ENCODE results near the gene COL9A3.
A peak's percentile ranks its signal among the peaks of the same experiment; 100 is the strongest.

COL9A3 gene

DNA sequence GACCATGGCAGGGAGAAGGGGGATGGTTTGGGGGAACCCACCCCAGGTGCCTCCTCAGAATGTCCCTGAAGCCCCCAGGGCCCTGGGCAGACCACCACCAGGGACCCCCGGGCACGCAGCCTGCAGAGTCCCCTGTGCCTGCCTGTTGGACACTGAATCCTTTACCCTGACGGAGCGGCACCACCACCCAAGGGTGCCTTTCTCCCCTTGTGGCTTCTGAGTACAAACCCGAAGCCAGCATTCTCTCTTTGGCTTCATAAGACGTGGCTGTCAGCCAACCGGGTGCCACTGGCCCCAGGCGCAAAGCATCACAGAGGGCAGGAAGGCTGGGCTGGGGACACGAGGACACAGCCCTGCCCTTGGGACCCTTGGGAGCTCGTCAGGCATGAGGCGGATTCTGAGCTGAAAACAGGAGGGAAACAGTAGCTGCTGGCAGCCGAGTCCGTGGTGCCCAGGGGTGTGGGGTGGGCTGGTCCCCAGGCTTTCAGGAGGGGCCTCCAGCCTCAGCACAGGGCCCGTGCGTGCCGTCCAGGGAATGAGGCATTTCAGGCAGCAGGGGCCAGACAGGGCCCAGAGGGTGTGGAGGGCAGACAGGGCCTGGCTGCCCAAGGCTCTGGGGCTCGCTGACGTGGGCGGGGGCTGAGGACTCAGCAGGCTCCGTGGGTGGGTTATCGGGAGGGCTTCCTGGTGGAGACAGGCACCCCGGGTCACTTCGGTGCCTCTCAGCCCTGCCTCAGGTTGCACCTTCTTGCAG is 3.5 kb downstream of the COL9A3 start:
- DNase-seq (ENCODE audit: low read depth) = no peak
- no peak overlapping the region for H3K4me3 ChIP-seq (ENCODE audit: low read depth, low read length)

DNA sequence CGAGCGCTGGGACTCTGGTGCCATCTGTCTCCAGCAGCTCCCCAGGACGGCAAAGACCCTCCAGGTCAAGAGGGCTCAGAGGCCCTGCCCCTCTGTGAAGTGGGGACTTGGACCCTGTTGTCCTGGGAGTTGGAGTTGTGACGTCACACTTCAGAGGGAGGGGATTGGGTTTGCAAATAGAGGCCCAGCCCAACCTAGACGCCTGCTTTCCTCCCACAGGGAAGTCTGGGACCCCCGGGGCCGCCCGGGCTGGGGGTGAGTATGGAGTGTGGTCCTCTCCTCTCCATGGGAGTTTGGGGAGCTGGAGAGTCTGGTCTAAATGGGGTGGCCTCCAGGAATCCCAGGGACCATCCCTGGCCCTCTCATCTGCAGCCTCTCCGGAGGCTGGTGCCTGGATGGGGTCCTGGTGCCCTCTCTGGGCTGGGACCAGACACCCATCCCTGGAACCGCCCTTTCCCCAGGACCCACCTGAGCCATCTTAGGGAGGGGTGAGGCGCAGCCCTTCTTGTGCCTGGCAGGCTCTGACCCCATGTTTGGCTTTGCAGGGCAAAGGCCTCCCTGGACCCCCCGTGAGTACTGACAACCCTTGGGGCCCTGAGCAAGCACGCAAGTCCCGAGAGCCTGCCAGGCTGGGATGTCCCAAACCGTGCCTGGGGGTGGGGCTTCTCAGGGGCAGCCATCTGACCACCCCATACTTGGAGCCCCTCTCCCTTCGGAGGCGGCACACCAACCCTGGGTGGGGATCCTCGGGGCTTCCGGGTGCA is 4.3 kb downstream of the COL9A3 start:
- H3K4me3 ChIP-seq (ENCODE audit: low read depth, low read length) = no peak overlapping the region
- DNase-seq (ENCODE audit: low read depth) = no peak

DNA sequence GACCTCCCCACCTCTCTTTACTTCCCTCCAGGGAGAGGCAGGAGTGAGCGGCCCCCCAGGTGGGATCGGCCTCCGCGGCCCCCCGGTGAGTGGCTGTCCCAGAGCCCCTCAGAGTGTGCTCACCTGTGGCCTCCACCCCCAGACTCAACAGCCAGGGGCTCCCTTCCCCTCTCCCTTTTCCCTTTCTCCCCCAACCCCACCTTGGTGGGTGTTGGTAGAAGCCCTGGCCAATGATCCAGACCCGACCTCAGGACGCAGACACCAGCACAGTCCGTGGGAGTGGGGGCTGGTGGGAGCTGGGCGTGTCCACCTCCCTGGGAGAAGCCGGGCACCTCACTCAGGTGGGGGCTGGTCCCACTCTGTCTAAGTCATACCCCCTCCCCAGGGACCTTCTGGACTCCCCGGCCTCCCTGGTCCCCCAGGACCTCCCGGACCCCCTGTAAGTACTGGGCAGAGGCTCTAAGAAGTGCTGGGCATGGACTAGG is 4.9 kb downstream of the COL9A3 start:
- no peak for DNase-seq (ENCODE audit: low read depth)
- H3K4me3 ChIP-seq (ENCODE audit: low read depth, low read length) = no peak overlapping the region

DNA sequence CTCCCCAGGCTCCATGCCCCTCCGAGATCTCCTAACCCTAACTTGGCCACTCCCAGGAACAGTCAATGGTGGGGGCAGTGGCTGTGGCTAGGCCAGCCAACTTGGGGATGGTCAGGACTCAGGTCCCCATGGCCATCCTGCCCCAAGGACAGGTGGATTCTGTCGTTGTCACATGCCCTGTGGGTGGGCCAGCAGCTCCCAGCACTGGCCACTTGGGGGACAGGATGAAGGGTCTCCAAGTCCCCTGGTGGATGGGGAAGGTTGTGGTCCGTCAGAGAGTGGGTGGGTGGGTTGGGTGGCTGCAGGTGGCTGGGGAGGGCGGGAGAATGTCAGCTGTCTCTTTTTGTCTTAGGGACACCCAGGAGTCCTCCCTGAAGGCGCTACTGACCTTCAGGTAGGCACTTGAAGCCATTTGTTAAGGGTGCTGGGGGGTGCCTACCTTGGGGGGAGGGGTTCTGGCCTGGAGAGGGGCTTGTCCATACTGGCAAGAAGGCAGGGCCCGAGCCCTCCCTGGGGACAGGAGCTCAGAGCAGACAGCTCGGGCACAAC is 5.5 kb downstream of the COL9A3 start:
- H3K4me3 ChIP-seq (ENCODE audit: low read depth, low read length) = no peak overlapping the region
- no peak for DNase-seq (ENCODE audit: low read depth)

DNA sequence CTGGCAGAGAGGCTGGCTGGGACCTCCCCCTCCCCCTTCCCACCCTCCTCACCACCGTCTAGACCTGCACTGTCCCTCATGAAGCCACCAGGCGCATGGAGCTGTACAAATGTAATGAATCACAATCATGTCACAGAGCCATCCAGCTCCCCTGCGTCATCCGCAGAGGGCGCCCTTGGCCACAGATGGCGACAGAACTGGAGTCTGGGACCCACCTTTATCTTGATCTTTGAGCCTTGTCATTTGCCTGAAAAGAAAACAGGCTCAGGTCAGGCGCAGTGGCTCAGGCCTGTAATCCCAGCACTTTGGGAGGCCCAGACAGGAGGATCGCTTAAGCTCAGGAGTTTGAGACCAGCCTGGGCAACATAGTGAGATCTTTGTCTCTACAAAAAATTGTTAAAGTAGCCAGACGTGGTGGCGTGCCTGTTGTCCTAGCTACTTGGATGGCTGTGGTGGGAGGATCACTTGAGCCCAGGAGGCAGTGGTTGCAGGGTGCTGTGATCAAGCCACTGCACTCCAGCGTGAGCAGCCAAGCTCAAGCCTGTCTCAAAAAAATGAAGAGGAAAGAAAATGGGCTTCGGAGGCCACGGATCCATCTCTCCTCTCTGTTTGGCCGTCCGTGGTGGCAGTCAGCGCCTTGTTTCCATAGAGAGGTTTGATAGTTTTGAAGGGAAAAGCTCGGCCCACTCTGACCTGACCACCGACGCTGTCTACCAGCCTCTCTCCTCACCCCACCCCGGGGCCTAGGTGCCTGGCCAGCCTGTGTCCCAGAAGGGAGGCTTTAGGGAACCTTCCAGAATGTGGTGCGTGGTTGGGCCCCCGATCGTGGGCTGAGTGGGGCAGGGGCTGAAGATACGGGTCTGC is 6.2 kb downstream of the COL9A3 start:
- no peak for DNase-seq (ENCODE audit: low read depth)
- H3K4me3 ChIP-seq (ENCODE audit: low read depth, low read length) = no peak overlapping the region

DNA sequence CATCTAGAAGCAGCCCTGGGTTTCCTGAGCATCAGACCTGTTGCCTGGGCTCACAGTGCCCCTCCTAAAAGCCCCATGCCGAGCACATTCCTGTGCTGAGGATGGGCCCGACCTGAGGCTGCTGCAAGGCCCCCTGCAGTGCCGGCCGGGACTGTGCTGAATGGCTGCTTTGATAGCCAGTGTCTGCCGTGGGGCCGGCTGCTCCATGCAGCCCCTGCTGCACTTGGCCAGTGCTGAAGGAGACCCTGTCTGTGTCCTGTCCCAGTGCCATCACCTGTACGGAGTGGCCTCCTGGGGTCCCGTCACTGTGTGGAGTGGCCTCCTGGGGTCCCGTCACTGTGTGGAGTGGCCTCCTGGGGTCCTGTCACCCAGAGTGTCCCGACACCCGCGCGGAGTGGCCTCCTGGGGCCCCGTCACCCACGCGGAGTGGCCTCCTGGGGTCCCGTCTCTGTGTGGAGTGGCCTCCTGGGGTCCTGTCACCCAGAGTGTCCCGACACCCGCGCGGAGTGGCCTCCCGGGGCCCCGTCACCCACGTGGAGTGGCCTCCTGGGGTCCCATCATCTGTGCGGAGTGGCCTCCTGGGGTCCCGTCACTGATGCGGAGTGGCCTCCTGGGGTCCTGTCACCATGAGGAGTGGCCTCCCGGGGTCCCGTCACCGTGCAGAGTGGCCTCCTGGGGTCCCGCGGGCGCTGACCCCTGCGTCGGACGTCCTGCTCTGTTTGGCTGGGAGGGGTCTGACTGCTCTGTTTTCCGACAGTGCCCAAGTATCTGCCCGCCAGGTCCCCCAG is 7.0 kb downstream of the COL9A3 start:
- DNase-seq (ENCODE audit: low read depth) = no peak
- no peak overlapping the region for H3K4me3 ChIP-seq (ENCODE audit: low read depth, low read length)

DNA sequence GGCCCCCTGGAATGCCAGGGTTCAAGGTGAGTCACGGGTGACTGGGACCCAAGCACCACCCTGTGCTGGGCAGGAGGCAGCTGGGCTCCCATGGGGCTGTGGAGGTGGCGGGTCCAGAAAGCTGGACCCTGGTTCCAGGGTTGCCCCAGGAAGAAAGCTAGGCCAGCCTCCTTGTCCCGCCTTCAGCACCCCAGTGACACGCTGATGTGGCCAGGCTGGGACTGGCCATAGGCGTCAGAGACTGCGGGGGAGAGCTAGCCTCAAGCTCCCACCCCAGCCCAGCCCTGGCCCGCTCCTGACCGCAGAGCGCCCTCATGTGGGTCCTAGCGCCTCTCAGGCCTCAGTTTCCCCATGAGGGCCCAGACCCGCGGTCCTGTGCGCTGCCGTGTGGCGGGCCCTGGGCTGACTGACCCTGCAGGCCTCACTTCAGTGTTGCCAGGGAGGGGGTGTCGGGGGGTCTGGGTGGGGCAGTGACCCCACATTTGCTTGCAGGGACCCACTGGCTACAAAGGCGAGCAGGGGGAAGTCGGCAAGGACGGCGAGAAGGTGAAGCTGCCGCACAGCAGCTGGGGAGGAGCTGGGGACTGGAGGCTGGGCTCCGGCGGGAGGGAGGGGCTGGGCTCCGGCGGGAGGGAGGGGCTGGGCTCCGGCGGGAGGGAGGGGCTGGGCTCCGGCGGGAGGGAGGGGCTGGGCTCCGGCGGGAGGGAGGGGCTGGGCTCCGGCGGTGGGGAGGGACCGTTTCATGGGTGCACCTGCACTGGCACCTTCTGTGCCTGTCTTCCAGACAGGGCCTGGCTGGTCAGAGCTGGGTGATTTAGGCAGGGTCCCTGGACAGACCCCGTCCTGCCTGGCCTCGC is 7.9 kb downstream of the COL9A3 start:
- no peak for DNase-seq (ENCODE audit: low read depth)
- H3K4me3 ChIP-seq (ENCODE audit: low read depth, low read length) = peak overlapping the region; percentile 45

DNA sequence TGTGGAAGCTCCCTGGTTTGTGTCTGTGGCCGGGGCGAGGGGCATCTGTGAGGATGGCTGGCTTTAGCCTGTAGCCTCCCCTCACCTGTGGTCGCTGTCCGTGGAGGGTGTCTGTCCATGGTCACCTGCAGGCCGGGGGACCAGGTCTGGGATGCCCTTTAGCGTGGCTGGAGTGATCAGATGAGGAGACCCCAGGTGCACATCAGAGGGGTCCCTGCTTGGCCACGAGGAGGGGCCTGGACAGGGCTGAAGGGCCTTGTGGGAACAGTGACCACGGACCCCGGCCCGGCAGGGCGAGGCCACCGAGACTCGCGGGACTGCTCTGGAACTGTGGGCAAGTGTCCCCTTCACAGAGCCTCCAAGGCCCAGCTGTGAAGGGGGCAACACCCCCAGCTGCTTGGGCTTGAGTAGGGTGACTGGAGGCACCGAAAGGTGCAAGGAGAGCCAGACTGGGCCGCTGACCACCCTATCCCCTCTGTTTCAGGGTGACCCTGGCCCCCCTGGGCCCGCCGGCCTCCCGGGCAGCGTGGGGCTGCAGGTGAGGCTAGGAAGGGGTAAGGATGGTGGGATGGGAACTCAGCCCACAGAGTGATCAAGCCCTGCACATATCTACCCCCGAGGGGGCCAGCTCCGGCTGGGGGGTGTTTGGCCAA is 8.6 kb downstream of the COL9A3 start:
- no peak for DNase-seq (ENCODE audit: low read depth)
- no peak overlapping the region for H3K4me3 ChIP-seq (ENCODE audit: low read depth, low read length)

DNA sequence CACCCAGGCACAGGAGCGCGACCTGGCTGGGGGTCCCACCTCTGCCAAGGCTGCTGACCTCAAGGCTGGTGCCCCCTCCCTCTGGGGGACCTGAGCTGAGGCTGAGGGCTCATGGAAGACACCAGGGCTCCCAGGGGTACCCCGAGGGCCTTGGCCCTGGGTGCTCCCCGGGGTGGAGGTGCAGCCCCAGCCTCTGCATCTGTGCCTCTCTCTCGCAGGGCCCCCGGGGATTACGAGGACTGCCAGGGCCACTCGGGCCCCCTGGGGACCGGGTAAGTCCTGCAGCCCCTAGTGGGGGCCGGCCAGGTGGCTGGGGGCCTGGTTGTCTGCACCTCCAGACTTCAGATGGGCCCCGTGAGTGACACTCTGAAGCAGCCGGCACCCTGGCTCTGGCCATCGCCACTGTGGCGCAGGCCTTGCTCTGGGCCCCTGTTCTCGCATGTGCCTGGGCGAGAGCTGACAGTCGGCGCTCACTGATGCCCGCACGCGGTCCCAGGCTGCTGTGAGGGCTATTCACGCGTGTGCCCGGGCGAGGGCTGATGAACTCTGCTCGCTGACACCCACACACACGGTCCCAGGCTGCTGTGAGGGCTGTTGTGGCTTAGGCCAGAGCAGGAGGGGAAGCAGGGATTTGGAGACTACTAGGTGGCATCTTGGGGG is 9.3 kb downstream of the COL9A3 start:
- H3K4me3 ChIP-seq (ENCODE audit: low read depth, low read length) = no peak overlapping the region
- DNase-seq (ENCODE audit: low read depth) = no peak

DNA sequence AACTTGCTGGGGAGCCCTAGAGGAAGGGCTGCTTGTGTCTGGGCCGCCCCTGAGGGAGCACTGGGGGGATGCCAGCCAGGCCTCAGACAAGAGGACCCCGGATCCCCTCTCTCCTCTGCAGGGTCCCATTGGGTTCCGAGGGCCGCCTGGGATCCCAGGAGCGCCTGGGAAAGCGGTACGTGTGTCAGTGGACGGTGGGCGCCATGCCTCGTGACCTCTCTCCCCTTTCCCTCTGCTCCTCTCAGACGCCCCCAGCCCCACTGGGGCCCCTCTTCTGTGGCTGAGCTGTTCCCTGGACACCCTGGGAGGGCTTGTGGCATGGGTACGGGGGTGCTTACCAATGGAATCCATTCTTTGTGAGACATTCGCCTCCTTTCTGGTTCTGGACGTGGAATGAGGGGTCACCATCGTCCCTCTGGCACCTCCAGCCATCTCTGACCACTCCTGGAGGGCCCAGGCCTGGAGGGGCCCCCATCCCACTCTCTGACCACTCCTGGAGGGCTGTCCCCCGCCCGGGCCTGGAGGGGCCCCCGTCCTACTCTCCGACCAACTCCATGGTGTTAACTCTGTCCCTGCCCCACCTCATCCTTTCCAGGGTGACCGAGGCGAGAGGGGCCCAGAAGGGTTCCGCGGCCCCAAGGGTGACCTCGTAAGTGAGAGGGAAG is 9.9 kb downstream of the COL9A3 start:
- DNase-seq (ENCODE audit: low read depth) = no peak
- H3K4me3 ChIP-seq (ENCODE audit: low read depth, low read length) = no peak overlapping the region

DNA sequence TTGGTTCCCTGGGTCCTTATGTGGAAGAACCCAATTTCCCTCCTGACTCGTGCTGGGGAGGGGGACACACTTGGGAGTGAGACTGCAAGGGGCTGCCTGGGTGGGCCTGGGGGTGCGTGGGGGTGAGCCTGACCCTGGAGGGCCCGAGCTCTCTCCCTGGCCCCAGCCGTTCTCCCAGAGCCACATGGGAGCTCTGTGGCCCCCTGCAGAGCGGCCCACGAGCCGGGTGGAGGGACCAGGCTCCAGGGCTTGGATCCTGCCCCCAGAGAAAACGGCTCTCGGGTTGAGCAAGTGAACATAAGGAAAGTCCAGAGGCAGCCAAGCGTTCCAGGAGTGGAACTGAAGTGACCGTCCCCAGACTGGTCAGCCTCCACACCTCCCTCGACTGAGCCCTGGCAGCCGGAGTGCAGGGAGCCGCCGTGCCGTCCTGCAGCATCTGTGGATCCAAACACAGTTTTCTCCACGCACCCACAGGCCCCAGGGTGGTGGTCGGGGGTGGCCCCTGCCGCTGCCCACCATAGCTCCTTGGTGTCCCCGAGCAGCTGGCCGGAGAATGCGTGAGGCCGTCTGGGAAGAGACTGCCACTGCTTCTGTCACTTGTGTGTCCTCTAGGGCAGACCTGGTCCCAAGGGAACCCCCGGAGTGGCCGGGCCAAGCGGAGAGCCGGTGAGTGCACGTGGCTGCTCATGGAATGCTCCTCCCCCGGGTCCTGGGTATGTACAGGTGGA is 10.6 kb downstream of the COL9A3 start:
- DNase-seq (ENCODE audit: low read depth) = no peak
- H3K4me3 ChIP-seq (ENCODE audit: low read depth, low read length) = no peak overlapping the region

DNA sequence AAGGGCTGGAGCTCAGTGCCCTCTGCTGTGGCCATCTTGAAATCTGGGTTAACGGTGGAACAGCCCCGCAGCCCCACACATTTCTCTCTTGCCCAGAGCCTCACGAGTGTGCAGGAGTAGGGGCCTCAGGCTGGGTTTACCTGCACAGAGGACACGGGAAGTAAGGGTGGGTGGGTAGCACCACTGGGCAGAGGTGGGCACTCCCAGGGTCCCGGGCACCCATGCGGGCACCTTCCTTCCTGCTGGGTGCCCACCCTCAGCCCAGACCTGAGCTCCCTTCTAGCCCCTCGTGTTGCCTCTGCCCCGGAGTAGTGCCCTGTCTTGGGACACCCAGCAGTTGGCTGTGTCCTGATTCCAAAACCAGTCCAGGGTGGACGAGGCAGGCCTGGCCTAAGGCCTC is 11.2 kb downstream of the COL9A3 start:
- no peak for DNase-seq (ENCODE audit: low read depth)
- no peak overlapping the region for H3K4me3 ChIP-seq (ENCODE audit: low read depth, low read length)

DNA sequence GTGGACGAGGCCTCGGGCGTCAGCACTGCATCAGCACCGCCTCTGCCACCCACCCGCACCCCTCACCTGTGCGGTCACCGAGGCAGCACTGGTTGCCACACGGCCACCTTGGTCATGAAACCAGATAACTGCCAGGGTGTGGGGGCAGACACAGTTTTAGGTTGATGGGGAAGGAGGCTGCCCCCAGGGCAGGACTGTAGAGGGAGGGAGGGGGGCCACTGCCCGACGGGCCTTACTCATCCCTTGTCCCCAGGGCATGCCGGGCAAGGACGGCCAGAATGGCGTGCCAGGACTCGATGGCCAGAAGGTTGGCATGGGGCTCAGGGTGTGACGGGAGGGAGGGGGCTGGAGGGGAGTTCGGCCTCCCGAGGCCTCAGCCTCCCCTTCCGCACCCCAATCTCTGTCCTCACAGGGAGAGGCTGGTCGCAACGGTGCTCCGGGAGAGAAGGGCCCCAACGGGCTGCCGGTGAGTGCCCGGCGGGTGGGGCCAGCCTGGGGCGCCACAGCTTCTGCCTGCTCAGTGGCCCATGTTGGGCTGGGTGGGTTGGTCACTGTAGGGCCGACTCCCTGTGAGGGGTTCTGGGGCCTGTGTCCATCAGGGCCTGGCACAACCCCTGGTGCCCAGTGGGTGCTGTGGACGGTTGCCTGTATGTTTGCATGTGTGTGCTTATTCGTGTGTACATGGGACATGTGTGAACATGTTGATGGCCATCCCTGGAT is 11.8 kb downstream of the COL9A3 start:
- no peak for DNase-seq (ENCODE audit: low read depth)

DNA sequence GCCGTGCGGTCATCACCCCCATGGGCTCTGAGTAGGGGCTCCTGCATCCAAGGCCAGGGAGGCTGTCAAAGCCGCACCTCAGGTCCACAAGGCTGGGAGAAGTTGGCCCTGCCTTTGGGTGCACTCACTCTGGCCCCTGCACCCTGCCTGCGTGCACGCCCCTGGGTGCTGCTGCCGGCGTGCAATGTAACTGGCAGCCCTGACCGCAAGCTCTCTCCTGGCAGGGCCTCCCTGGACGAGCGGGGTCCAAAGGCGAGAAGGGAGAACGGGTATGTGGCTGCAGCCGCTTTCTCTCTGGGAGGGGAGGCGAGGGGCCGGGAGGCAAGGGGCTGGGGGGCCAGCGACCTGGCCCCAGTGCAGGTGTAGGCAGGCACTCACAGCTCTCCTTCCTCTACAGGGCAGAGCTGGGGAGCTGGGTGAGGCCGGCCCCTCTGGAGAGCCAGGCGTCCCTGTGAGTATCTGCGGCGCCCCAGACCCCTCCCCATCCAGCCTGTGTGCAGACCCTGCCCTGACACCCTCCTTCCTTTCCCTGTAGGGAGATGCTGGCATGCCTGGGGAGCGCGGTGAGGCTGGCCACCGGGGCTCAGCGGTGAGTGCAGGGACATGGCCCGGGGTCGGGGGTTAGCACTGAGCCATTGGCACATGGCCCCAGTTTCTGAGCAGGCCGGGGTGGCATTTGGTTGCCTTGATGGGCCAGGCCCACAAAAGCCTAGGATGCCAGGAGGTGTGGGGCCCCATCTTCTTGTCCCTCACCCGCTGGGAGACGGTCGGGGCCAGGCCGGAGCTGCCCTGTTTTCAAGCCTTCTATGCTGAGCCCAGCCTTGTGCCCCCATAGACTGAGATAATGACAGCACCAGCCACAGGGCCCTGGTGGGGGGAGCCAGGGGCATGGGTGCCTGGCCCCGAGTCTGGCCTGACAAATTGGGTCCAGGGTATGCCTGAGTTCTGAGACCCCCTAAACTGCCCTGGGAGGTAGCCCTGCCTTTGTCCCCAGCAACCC is 12.7 kb downstream of the COL9A3 start:
- no peak overlapping the region for H3K4me3 ChIP-seq (ENCODE audit: low read depth, low read length)
- no peak for DNase-seq (ENCODE audit: low read depth)

More for the DNA sequence above, 11.8 kb downstream of the COL9A3 start:
- no peak overlapping the region for H3K4me3 ChIP-seq (ENCODE audit: low read depth, low read length)
